SK-N-MC (cell line): ENCODE results near the gene SARM1.

Source experiments
- EZH2 ChIP-seq: fragments of 200-600 bp; sonication (generic); IDR thresholded peaks from one replicate; pipeline ENCODE4 v1.6.1; 2017; ENCODE audit warnings: antibody characterized with exemption
- POLR2AphosphoS5 ChIP-seq: IDR thresholded peaks from 2 replicates; pipeline ENCODE4 v1.6.1; 2012; ENCODE audit warnings: mild to moderate bottlenecking, low read depth, low read length, borderline replicate concordance

- no peak for TF ChIP-seq EZH2
- no peak for TF ChIP-seq POLR2AphosphoS5
Observed at GRCh38 chr17:28338056-28338768, 33.3 kb upstream of the SARM1 start.
